DMS53 treated with DMSO at 0.1 percent for 48 hours (cell line): Measurements from ENCODE around the gene CUZD1.
A peak's percentile ranks its signal among the peaks of the same experiment; 100 is the strongest.
"Not testable (repeated sequence)": the region's sequence is repeated elsewhere in the genome, so short reads cannot be mapped to it uniquely, and the experiment has no call there.

Experiments used
- DNase-seq: peaks from one replicate; lab custom pipeline; 2025; ENCODE audit not compliant: unreplicated experiment; lab: John Stamatoyannopoulos, UW

CUZD1 gene

GRCh38 chr10:122845783-122846332 lies at the start of gene CUZD1:
Gene CUZD1 (minus strand): TSS chr10:122845857. CDS start chr10:122845843, 14 bp downstream.
- DNase-seq = no peak

GRCh38 chr10:122894261-122894944 lies 48.7 kb upstream of the CUZD1 start:
- DNase-seq = no peak

GRCh38 chr10:122884166-122884565 lies 38.5 kb upstream of the CUZD1 start:
- no peak for DNase-seq

- DNase-seq = no peak
Measured at GRCh38 chr10:122882766-122883165, 37.1 kb upstream of the CUZD1 start.

- DNase-seq = peak; percentile 97
Measured at GRCh38 chr10:122879339-122880273, 33.9 kb upstream of the CUZD1 start, which contains the start of gene FAM24B. Gene FAM24B (minus strand): TSS chr10:122879581. CDS start chr10:122850515, 29,066 bp downstream.

- DNase-seq = peak; percentile 62
Measured at GRCh38 chr10:122878799-122879338, 33.2 kb upstream of the CUZD1 start.

GRCh38 chr10:122877264-122877663 lies 31.6 kb upstream of the CUZD1 start:
- no peak for DNase-seq

- DNase-seq = no peak
Measured at GRCh38 chr10:122876467-122876855, 30.8 kb upstream of the CUZD1 start.

- DNase-seq = no peak
Measured at GRCh38 chr10:122875843-122876466, 30.3 kb upstream of the CUZD1 start.

- not testable (repeated sequence) for DNase-seq
Measured at GRCh38 chr10:122871947-122872346, 26.3 kb upstream of the CUZD1 start.

GRCh38 chr10:122868768-122869167 lies 23.1 kb upstream of the CUZD1 start:
- not testable (repeated sequence) for DNase-seq

- not testable (repeated sequence) for DNase-seq
Measured at GRCh38 chr10:122866757-122867482, 21.3 kb upstream of the CUZD1 start.

GRCh38 chr10:122864901-122865300 lies 19.2 kb upstream of the CUZD1 start:
- peak; percentile 32 for DNase-seq

- DNase-seq = no peak
Measured at GRCh38 chr10:122864194-122864592, 18.5 kb upstream of the CUZD1 start.

GRCh38 chr10:122863216-122864193 lies 17.8 kb upstream of the CUZD1 start:
- DNase-seq = no peak

- DNase-seq = no peak
Measured at GRCh38 chr10:122861711-122862161, 16.1 kb upstream of the CUZD1 start.

- DNase-seq = no peak
Measured at GRCh38 chr10:122859527-122859926, 13.9 kb upstream of the CUZD1 start.

GRCh38 chr10:122858042-122858441 lies 12.4 kb upstream of the CUZD1 start:
- not testable (repeated sequence) for DNase-seq

- no peak for DNase-seq
Measured at GRCh38 chr10:122856902-122857301, 11.2 kb upstream of the CUZD1 start.
